ENCODE measurements around the gene UHRF1.
"Not testable (repeated sequence)": the region's sequence is repeated elsewhere in the genome, so short reads cannot be mapped to it uniquely, and the experiment has no call there.

The UHRF1 gene

GRCh38 chr19:4968462-4969291 lies 59.4 kb downstream of the UHRF1 start, which contains the start of gene KDM4B:
TSS of gene KDM4B (plus strand) at chr19:4969113. CDS start at chr19:5032891, 63,778 bp downstream.
- H3K4me3 ChIP-seq (ENCODE audit: low read depth in 1 of 2, low read length in 2 of 2), result peak within 1 kb of the TSS; percentile 57 to 75
- H3K27ac ChIP-seq (ENCODE audit: low read depth, low read length), result peak within 1 kb of the TSS; percentile 71
- no peaks in the 10 kb centered on the region for H3K27me3 ChIP-seq (ENCODE audit: control insufficient read depth in 1 of 2, insufficient read depth in 2 of 2, low read length in 2 of 2)
- no peaks in the 10 kb centered on the region for H3K9me3 ChIP-seq (ENCODE audit: low read length)
- H3K9ac ChIP-seq (ENCODE audit: low read length), result peak within 1 kb of the TSS; percentile 40
- H3K36me3 ChIP-seq (ENCODE audit: insufficient read depth, low read length), result no peaks in the 10 kb centered on the region
- peaks cover 30% of the 10 kb centered on the region for H3K4me1 ChIP-seq (ENCODE audit: insufficient read depth, low read length)

- H3K4me3 ChIP-seq (ENCODE audit: low read depth in 1 of 2, low read length in 2 of 2), result peak overlapping the region; percentile 57 to 75
- H3K27ac ChIP-seq (ENCODE audit: low read depth, low read length), result peak overlapping the region; percentile 71
- H3K9me3 ChIP-seq (ENCODE audit: low read length), result no peaks in the 10 kb centered on the region
- H3K4me1 ChIP-seq (ENCODE audit: insufficient read depth, low read length), result peaks cover 30% of the 10 kb centered on the region
- H3K36me3 ChIP-seq (ENCODE audit: insufficient read depth, low read length), result no peaks in the 10 kb centered on the region
- no peaks in the 10 kb centered on the region for H3K27me3 ChIP-seq (ENCODE audit: control insufficient read depth in 1 of 2, insufficient read depth in 2 of 2, low read length in 2 of 2)
- peak overlapping the region; percentile 40 for H3K9ac ChIP-seq (ENCODE audit: low read length)
These were observed 60.0 kb downstream of the UHRF1 start for GRCh38 chr19:4969292-4969771.

- peak overlapping the region; percentile 40 for H3K9ac ChIP-seq (ENCODE audit: low read length)
- no peaks in the 10 kb centered on the region for H3K9me3 ChIP-seq (ENCODE audit: low read length)
- H3K36me3 ChIP-seq (ENCODE audit: insufficient read depth, low read length), result no peaks in the 10 kb centered on the region
- H3K4me3 ChIP-seq (ENCODE audit: low read depth in 1 of 2, low read length in 2 of 2), result peak overlapping the region; percentile 57 to 75
- H3K27me3 ChIP-seq (ENCODE audit: control insufficient read depth in 1 of 2, insufficient read depth in 2 of 2, low read length in 2 of 2), result no peaks in the 10 kb centered on the region
- peaks cover 30% of the 10 kb centered on the region for H3K4me1 ChIP-seq (ENCODE audit: insufficient read depth, low read length)
- peak overlapping the region; percentile 71 for H3K27ac ChIP-seq (ENCODE audit: low read depth, low read length)
These were observed 60.7 kb downstream of the UHRF1 start for GRCh38 chr19:4969772-4970531.

- Histone ChIP-seq H3K4me3 (ENCODE audit: low read depth in 1 of 2, low read length in 2 of 2) (peak overlapping the region in 1 of 2 donors; percentile 57), H3K36me3 (ENCODE audit: insufficient read depth, low read length) (no peaks in the 10 kb centered on the region), H3K4me1 (ENCODE audit: insufficient read depth, low read length) (peaks cover 36% of the 10 kb centered on the region), H3K27me3 (ENCODE audit: control insufficient read depth in 1 of 2, insufficient read depth in 2 of 2, low read length in 2 of 2) (no peaks in the 10 kb centered on the region), H3K27ac (ENCODE audit: low read depth, low read length) (peak overlapping the region; percentile 71), H3K9ac (ENCODE audit: low read length) (peak overlapping the region; percentile 40), H3K9me3 (ENCODE audit: low read length) (no peaks in the 10 kb centered on the region)
These were observed 61.5 kb downstream of the UHRF1 start for GRCh38 chr19:4970558-4971423.

- peak overlapping the region; percentile 71 for H3K27ac ChIP-seq (ENCODE audit: low read depth, low read length)
- peak overlapping the region; percentile 13 to 57 for H3K4me3 ChIP-seq (ENCODE audit: low read depth in 1 of 2, low read length in 2 of 2)
- H3K9ac ChIP-seq (ENCODE audit: low read length), result no peak overlapping the region
- no peaks in the 10 kb centered on the region for H3K9me3 ChIP-seq (ENCODE audit: low read length)
- no peaks in the 10 kb centered on the region for H3K36me3 ChIP-seq (ENCODE audit: insufficient read depth, low read length)
- no peaks in the 10 kb centered on the region for H3K27me3 ChIP-seq (ENCODE audit: control insufficient read depth in 1 of 2, insufficient read depth in 2 of 2, low read length in 2 of 2)
- H3K4me1 ChIP-seq (ENCODE audit: insufficient read depth, low read length), result peaks cover 41% of the 10 kb centered on the region
These were observed 62.1 kb downstream of the UHRF1 start for GRCh38 chr19:4971424-4971793.

- Histone ChIP-seq H3K4me3 (ENCODE audit: low read depth in 1 of 2, low read length in 2 of 2) (peak overlapping the region in 1 of 2 donors; percentile 13), H3K36me3 (ENCODE audit: insufficient read depth, low read length) (no peaks in the 10 kb centered on the region), H3K27ac (ENCODE audit: low read depth, low read length) (no peak overlapping the region), H3K4me1 (ENCODE audit: insufficient read depth, low read length) (peaks cover 47% of the 10 kb centered on the region), H3K27me3 (ENCODE audit: control insufficient read depth in 1 of 2, insufficient read depth in 2 of 2, low read length in 2 of 2) (no peaks in the 10 kb centered on the region), H3K9ac (ENCODE audit: low read length) (no peak overlapping the region), H3K9me3 (ENCODE audit: low read length) (no peaks in the 10 kb centered on the region)
These were observed 62.7 kb downstream of the UHRF1 start for GRCh38 chr19:4971816-4972495.

GRCh38 chr19:4972509-4973230 lies 63.4 kb downstream of the UHRF1 start:
- no peak overlapping the region for H3K9ac ChIP-seq (ENCODE audit: low read length)
- no peaks in the 10 kb centered on the region for H3K27me3 ChIP-seq (ENCODE audit: control insufficient read depth in 1 of 2, insufficient read depth in 2 of 2, low read length in 2 of 2)
- H3K9me3 ChIP-seq (ENCODE audit: low read length), result no peaks in the 10 kb centered on the region
- no peaks in the 10 kb centered on the region for H3K36me3 ChIP-seq (ENCODE audit: insufficient read depth, low read length)
- peaks cover 54% of the 10 kb centered on the region for H3K4me1 ChIP-seq (ENCODE audit: insufficient read depth, low read length)
- no peak overlapping the region for H3K27ac ChIP-seq (ENCODE audit: low read depth, low read length)
- no peak overlapping the region for H3K4me3 ChIP-seq (ENCODE audit: low read depth in 1 of 2, low read length in 2 of 2)

GRCh38 chr19:4974880-4975469 lies 65.7 kb downstream of the UHRF1 start:
- Histone ChIP-seq H3K36me3 (ENCODE audit: insufficient read depth, low read length) (no peaks in the 10 kb centered on the region), H3K27me3 (ENCODE audit: control insufficient read depth in 1 of 2, insufficient read depth in 2 of 2, low read length in 2 of 2) (no peaks in the 10 kb centered on the region), H3K27ac (ENCODE audit: low read depth, low read length) (peak overlapping the region; percentile 61), H3K4me3 (ENCODE audit: low read depth in 1 of 2, low read length in 2 of 2) (no peak overlapping the region), H3K4me1 (ENCODE audit: insufficient read depth, low read length) (peaks cover 64% of the 10 kb centered on the region), H3K9me3 (ENCODE audit: low read length) (no peaks in the 10 kb centered on the region), H3K9ac (ENCODE audit: low read length) (no peak overlapping the region)

GRCh38 chr19:4975601-4976000 lies 66.3 kb downstream of the UHRF1 start:
- Histone ChIP-seq H3K27ac (ENCODE audit: low read depth, low read length) (peak overlapping the region; percentile 61), H3K4me1 (ENCODE audit: insufficient read depth, low read length) (peaks cover 57% of the 10 kb centered on the region)
- not testable (repeated sequence) for H3K4me3 ChIP-seq (ENCODE audit: low read depth in 1 of 2, low read length in 2 of 2); H3K9ac ChIP-seq (ENCODE audit: low read length); H3K9me3 ChIP-seq (ENCODE audit: low read length); H3K27me3 ChIP-seq (ENCODE audit: control insufficient read depth in 1 of 2, insufficient read depth in 2 of 2, low read length in 2 of 2); H3K36me3 ChIP-seq (ENCODE audit: insufficient read depth, low read length)

Measured in muscle layer of colon (tissue), 2 donors.